Endothelial cell of umbilical vein (primary cell): Measurements from ENCODE around the gene OR52A5. TPM values are rescaled to one million over a fixed set of nuclear protein-coding genes. Genes with fewer than 3 reads are reported as not detected.

Experiments
- BruUV-seq: library from RNA; stranded (reverse); fragments of 400-500 nt; replicated peaks from 2 replicates; lab custom pipeline; 2021; lab: Mats Ljungman, UMichigan
- CTCF ChIA-PET: fragments of 300-600, 350-600 bp; sonication (Branson Sonifier 250); formaldehyde crosslinking; loops from one replicate; lab custom pipeline; 2021; ENCODE audit warnings: antibody characterized with exemption, inconsistent platforms; lab: Charles Lee
- POLR2A ChIA-PET: fragments of 300-600, 350-600 bp; sonication (Branson Sonifier 250); formaldehyde crosslinking; loops from one replicate; lab custom pipeline; 2021; ENCODE audit warnings: antibody characterized with exemption, inconsistent platforms; lab: Charles Lee
- DNase-seq: peaks from one replicate; pipeline ENCODE4 v3.0.0-alpha.2; 2011; ENCODE audit warnings: low read depth, low spot score
- FAIRE-seq: peaks from 2 replicates; lab custom pipeline; 2011; peaks lifted over from hg19 to GRCh38; lab: Jason Lieb, UNC
- H2AFZ ChIP-seq: 2 replicates; pipeline ENCODE4 v1.6.0; 2012; ENCODE audit warnings: low read depth, low read length, control low read depth, inconsistent platforms
- H3K27ac ChIP-seq: 2 replicates; pipeline ENCODE4 v1.5.1; 2011; ENCODE audit warnings: low read depth, mild to moderate bottlenecking, control low read depth, low read length, moderate library complexity; ENCODE audit not compliant: insufficient read depth
- H3K27me3 ChIP-seq, 2 experiments: 2 replicates each; pipeline versions ENCODE4 v1.6.0 to v1.6.1; 2011; ENCODE audit warnings: low read length in 2 of 2, mixed read lengths in 1 of 2; ENCODE audit not compliant: control insufficient read depth in 2 of 2, insufficient read depth in 2 of 2
- H3K36me3 ChIP-seq, 2 experiments: 2 replicates in 1 of 2; 3 replicates in 1 of 2; pipeline ENCODE4 v1.5.1; 2011; ENCODE audit warnings: low read length in 2 of 2, mild to moderate bottlenecking in 1 of 2, moderate library complexity in 1 of 2; ENCODE audit not compliant: control insufficient read depth in 2 of 2, insufficient read depth in 2 of 2; ENCODE audit errors: extremely low read depth in 1 of 2
- H3K4me1 ChIP-seq: 3 replicates; pipeline ENCODE4 v1.5.1; 2011; ENCODE audit warnings: mild to moderate bottlenecking, low read length; ENCODE audit not compliant: control insufficient read depth, insufficient read depth; ENCODE audit errors: extremely low read depth
- H3K4me2 ChIP-seq: 2 replicates; pipeline ENCODE4 v1.6.1; 2011; ENCODE audit warnings: low read length, control low read depth, mixed read lengths; ENCODE audit not compliant: insufficient read depth
- H3K4me3 ChIP-seq, 3 experiments: fragments of 200-600 bp in 1 of 3; sonication (generic), shearing (Covaris generic) in 1 of 3; replicated peaks in 1 of 3; 2 replicates each; pipeline ENCODE4 v1.5.1; 2011 to 2016; ENCODE audit warnings: control low read depth in 3 of 3, low read length in 3 of 3, mild to moderate bottlenecking in 2 of 3, inconsistent platforms in 1 of 3, low read depth in 1 of 3, moderate library complexity in 1 of 3; ENCODE audit not compliant: insufficient read depth in 1 of 3
- H3K79me2 ChIP-seq: 2 replicates; pipeline ENCODE4 v1.6.0; 2012; ENCODE audit warnings: low read length, inconsistent platforms; ENCODE audit not compliant: control insufficient read depth, insufficient read depth
- H3K9ac ChIP-seq: replicated peaks from 2 replicates; pipeline ENCODE3; 2011; ENCODE audit warnings: low read length, control low read depth; ENCODE audit not compliant: insufficient read depth; ENCODE audit errors: extremely low read depth
- H3K9me1 ChIP-seq: replicated peaks from 3 replicates; pipeline ENCODE4 v1.6.0; 2011; ENCODE audit warnings: mild to moderate bottlenecking, low read length; ENCODE audit not compliant: control insufficient read depth, insufficient read depth; ENCODE audit errors: extremely low read depth
- H3K9me3 ChIP-seq: replicated peaks from 2 replicates; pipeline ENCODE4 v1.5.1; 2012; ENCODE audit warnings: low read length, inconsistent platforms; ENCODE audit not compliant: control insufficient read depth, insufficient read depth
- H4K20me1 ChIP-seq: replicated peaks from 2 replicates; pipeline ENCODE3; 2011; ENCODE audit warnings: mild to moderate bottlenecking, low read length; ENCODE audit not compliant: control insufficient read depth, insufficient read depth; ENCODE audit errors: extremely low read depth
- EZH2 ChIP-seq: IDR thresholded peaks from 2 replicates; pipeline ENCODE4 v1.6.1; 2012; ENCODE audit warnings: borderline replicate concordance, low read depth, mild to moderate bottlenecking, moderate library complexity, low read length, inconsistent platforms; ENCODE audit not compliant: severe bottlenecking
- FOS ChIP-seq: IDR thresholded peaks from 2 replicates; pipeline ENCODE4 v1.6.1; 2011; ENCODE audit warnings: mild to moderate bottlenecking, low read length, moderate library complexity, borderline replicate concordance; ENCODE audit not compliant: insufficient read depth
- GATA2 ChIP-seq: IDR thresholded peaks from 2 replicates; pipeline ENCODE4 v1.7.0; 2011; ENCODE audit warnings: low read depth, mild to moderate bottlenecking, moderate library complexity, mixed read lengths, low read length; ENCODE audit not compliant: insufficient read length, insufficient read depth
- JUN ChIP-seq: IDR thresholded peaks from 2 replicates; pipeline ENCODE4 v1.6.1; 2011; ENCODE audit warnings: borderline replicate concordance, low read depth; ENCODE audit not compliant: insufficient read length, insufficient read depth
- MYC ChIP-seq: IDR thresholded peaks from one replicate; pipeline ENCODE4 v1.6.1; 2011; ENCODE audit warnings: mild to moderate bottlenecking, low read depth, low read length
- POLR2A ChIP-seq: IDR thresholded peaks from 2 replicates; pipeline ENCODE4 v1.6.1; 2012; ENCODE audit warnings: low read depth, mild to moderate bottlenecking, control low read depth, low read length
- POLR2AphosphoS5 ChIP-seq: IDR thresholded peaks from 2 replicates; pipeline ENCODE4 v1.6.1; 2012; ENCODE audit warnings: low read depth, mild to moderate bottlenecking, control low read depth, low read length, moderate library complexity; ENCODE audit not compliant: insufficient read depth
- dilution Hi-C: fragments of 300-500 bp; cut with MboI; formaldehyde crosslinking; loops from one replicate; pipeline ENCODE4 v1.15.0; 2019; ENCODE audit warnings: low sequenced_read_pairs; ENCODE audit not compliant: extremely low pct_ligation_motif_present
- intact Hi-C: fragments of 100-400 bp; cut with micrococcal nuclease; formaldehyde crosslinking; loops from one replicate; pipeline ENCODE4 v1.10.0; 2022
- polyA plus RNA-seq, 4 experiments: library from polyadenylated mRNA; depleted of rRNA in 3 of 4; stranded (reverse) in 3 of 4; unstranded in 1 of 4; fragments of >200 nt; gene quantifications; 2 replicates each; pipeline versions ENCODE4 v1.2.1 to v1.2.3, GENCODE V29; 2011 to 2012; ENCODE audit warnings: missing spikeins in 1 of 4
- total RNA-seq: library from RNA; stranded (reverse); gene quantifications from 2 replicates; pipeline ENCODE4 v1.2.3, GENCODE V29; 2021
- TF ChIP-seq, protein P1 (sequence below): IDR thresholded peaks from 2 replicates; pipeline ENCODE4 v1.6.1; 2011; ENCODE audit not compliant: insufficient read depth, insufficient read length
- TF ChIP-seq, protein P2 (sequence below), 2 donors: IDR thresholded peaks; 1 replicate in 1 of 2; 2 replicates in 1 of 2; pipeline ENCODE4 v1.5.1; 2011; ENCODE audit warnings: low read length in 2 of 2, mild to moderate bottlenecking in 2 of 2, moderate library complexity in 2 of 2, control low read depth in 1 of 2, inconsistent platforms in 1 of 2, low read depth in 1 of 2; ENCODE audit not compliant: insufficient read depth in 1 of 2; ENCODE audit errors: extremely low read depth in 1 of 2

OR52A5 gene
- total and polyA plus RNA-seq, 2 donors (not counting 3 experiments of a cell fraction or from before 2014, with no cell fraction given), result not detected

- Histone ChIP-seq H3K27me3 (no peaks in the 10 kb centered on the region), H3K9me3 (no peaks in the 10 kb centered on the region), H3K79me2 (no peaks in the 10 kb centered on the region), H4K20me1 (no peaks in the 10 kb centered on the region), H3K4me3 (no peak overlapping the region), H3K4me1 (no peaks in the 10 kb centered on the region), H3K9me1 (no peaks in the 10 kb centered on the region), H3K4me2 (no peak overlapping the region), H3K9ac (no peak overlapping the region), H3K27ac (no peak overlapping the region), H2AFZ (no peak overlapping the region), H3K36me3 (no peaks in the 10 kb centered on the region)
- TF ChIP-seq, protein P1, sequence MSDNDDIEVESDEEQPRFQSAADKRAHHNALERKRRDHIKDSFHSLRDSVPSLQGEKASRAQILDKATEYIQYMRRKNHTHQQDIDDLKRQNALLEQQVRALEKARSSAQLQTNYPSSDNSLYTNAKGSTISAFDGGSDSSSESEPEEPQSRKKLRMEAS, result no peak
- TF ChIP-seq EZH2, result no peak
- TF ChIP-seq, protein P2, sequence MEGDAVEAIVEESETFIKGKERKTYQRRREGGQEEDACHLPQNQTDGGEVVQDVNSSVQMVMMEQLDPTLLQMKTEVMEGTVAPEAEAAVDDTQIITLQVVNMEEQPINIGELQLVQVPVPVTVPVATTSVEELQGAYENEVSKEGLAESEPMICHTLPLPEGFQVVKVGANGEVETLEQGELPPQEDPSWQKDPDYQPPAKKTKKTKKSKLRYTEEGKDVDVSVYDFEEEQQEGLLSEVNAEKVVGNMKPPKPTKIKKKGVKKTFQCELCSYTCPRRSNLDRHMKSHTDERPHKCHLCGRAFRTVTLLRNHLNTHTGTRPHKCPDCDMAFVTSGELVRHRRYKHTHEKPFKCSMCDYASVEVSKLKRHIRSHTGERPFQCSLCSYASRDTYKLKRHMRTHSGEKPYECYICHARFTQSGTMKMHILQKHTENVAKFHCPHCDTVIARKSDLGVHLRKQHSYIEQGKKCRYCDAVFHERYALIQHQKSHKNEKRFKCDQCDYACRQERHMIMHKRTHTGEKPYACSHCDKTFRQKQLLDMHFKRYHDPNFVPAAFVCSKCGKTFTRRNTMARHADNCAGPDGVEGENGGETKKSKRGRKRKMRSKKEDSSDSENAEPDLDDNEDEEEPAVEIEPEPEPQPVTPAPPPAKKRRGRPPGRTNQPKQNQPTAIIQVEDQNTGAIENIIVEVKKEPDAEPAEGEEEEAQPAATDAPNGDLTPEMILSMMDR (IDR thresholded peaks at IDR 0.05; ENCODE audit: extremely low read depth in 1 of 2, insufficient read depth in 1 of 2, low read depth in 1 of 2, low read length in 2 of 2), result no peak
- TF ChIP-seq FOS, result no peak
- TF ChIP-seq POLR2AphosphoS5, result no peak
- no peak for TF ChIP-seq POLR2A
- no peak for TF ChIP-seq MYC
- TF ChIP-seq JUN, result no peak
- no peak for TF ChIP-seq GATA2
- DNase-seq (no peak), FAIRE-seq (no peak)
- ChIA-PET CTCF (interaction anchor here (1.1 kb wide), 1 partner anchor 36 kb away, joined by 3 read pairs; no protein-coding TSS in a partner anchor), POLR2A (no interaction called here)
- intact Hi-C loops, result no loop called here
- no TSS peak for BruUV-seq
- dilution Hi-C loops, result no loop called here
Observed at GRCh38 chr11:5088556-5088955, 49.6 kb downstream of the OR52A5 start.
